HG03432 (cell line): ENCODE measurements around the gene NCOR2.
"Not testable (repeated sequence)": the region's sequence is repeated elsewhere in the genome, so short reads cannot be mapped to it uniquely, and the experiment has no call there.

Experiments used
- ATAC-seq: cut with Tn5 transposase; IDR thresholded peaks from one replicate; pipeline ENCODE4 v1.9.1; 2021; ENCODE audit warnings: mild to moderate bottlenecking, moderate library complexity; ENCODE audit not compliant: unreplicated experiment

Gene NCOR2

GRCh38 chr12:124601706-124602105 lies 34.3 kb upstream of the NCOR2 start:
- no peak for ATAC-seq

- ATAC-seq: no peak
These were observed 31.9 kb upstream of the NCOR2 start for GRCh38 chr12:124599074-124599999.

- ATAC-seq: no peak
These were observed 29.6 kb upstream of the NCOR2 start for GRCh38 chr12:124597041-124597440.

- no peak for ATAC-seq
These were observed 28.0 kb upstream of the NCOR2 start for GRCh38 chr12:124595444-124595843.

GRCh38 chr12:124594851-124595250 lies 27.4 kb upstream of the NCOR2 start:
- ATAC-seq: no peak

GRCh38 chr12:124593851-124594401 lies 26.5 kb upstream of the NCOR2 start:
- no peak for ATAC-seq

GRCh38 chr12:124593176-124593575 lies 25.8 kb upstream of the NCOR2 start:
- ATAC-seq: no peak

GRCh38 chr12:124592481-124593160 lies 25.2 kb upstream of the NCOR2 start:
- no peak for ATAC-seq

GRCh38 chr12:124592050-124592449 lies 24.6 kb upstream of the NCOR2 start:
- ATAC-seq: no peak

- ATAC-seq: no peak
These were observed 23.0 kb upstream of the NCOR2 start for GRCh38 chr12:124590447-124590846.

GRCh38 chr12:124588751-124589267 lies 21.4 kb upstream of the NCOR2 start:
- no peak for ATAC-seq

- ATAC-seq: no peak
These were observed 20.7 kb upstream of the NCOR2 start for GRCh38 chr12:124588018-124588634.

- no peak for ATAC-seq
These were observed 19.3 kb upstream of the NCOR2 start for GRCh38 chr12:124586756-124587155.

- ATAC-seq: not testable (repeated sequence)
These were observed 17.1 kb upstream of the NCOR2 start for GRCh38 chr12:124584494-124584893.

- no peak for ATAC-seq
These were observed 16.4 kb upstream of the NCOR2 start for GRCh38 chr12:124583854-124584253.

- ATAC-seq: no peak
These were observed 14.7 kb upstream of the NCOR2 start for GRCh38 chr12:124582108-124582424.

- no peak for ATAC-seq
These were observed 14.1 kb upstream of the NCOR2 start for GRCh38 chr12:124581307-124582107.

GRCh38 chr12:124579921-124580517 lies 12.6 kb upstream of the NCOR2 start:
- ATAC-seq: no peak

GRCh38 chr12:124578854-124579253 lies 11.4 kb upstream of the NCOR2 start:
- no peak for ATAC-seq

- ATAC-seq: no peak
These were observed 11.0 kb upstream of the NCOR2 start for GRCh38 chr12:124578445-124578844.
